Stimulated activated CD4-positive, alpha-beta T cell treated with anti-CD3 and anti-CD28 coated beads, TNF-alpha, amount 100 ng/mL, for 24 hours (primary cell): ENCODE data around the gene DDX51.

Source experiments
- DNase-seq, 3 experiments: peaks; one replicate each; pipeline ENCODE4 v3.0.0-alpha.2; 2020; ENCODE audit warnings: low read depth in 3 of 3

Gene DDX51

GRCh38 chr12:132144115-132144809, at the start of gene DDX51, which contains the start of gene NOC4L:
Gene DDX51, minus strand, starts transcription at chr12:132144319. Its CDS starts 23 bp downstream, at chr12:132144296.
Gene NOC4L, plus strand, starts transcription at chr12:132144457. Its CDS starts 32 bp downstream, at chr12:132144489.
- peak; percentile 93 to 95 (median 94) for DNase-seq

- DNase-seq: no peak
Observed at GRCh38 chr12:132191715-132192553, 47.8 kb upstream of the DDX51 start.

GRCh38 chr12:132190834-132191500, 46.8 kb upstream of the DDX51 start:
- no peak for DNase-seq

- no peak for DNase-seq
Observed at GRCh38 chr12:132190012-132190755, 46.1 kb upstream of the DDX51 start.

GRCh38 chr12:132189378-132190011, 45.4 kb upstream of the DDX51 start:
- DNase-seq: peak; percentile 86 to 94 (median 92)

- no peak for DNase-seq
Observed at GRCh38 chr12:132188916-132189325, 44.8 kb upstream of the DDX51 start.

- DNase-seq: no peak
Observed at GRCh38 chr12:132188451-132188901, 44.4 kb upstream of the DDX51 start.

- no peak for DNase-seq
Observed at GRCh38 chr12:132187646-132188450, 43.7 kb upstream of the DDX51 start.

- no peak for DNase-seq
Observed at GRCh38 chr12:132186857-132187620, 42.9 kb upstream of the DDX51 start.

GRCh38 chr12:132186208-132186856, 42.2 kb upstream of the DDX51 start:
- no peak for DNase-seq

- DNase-seq: no peak
Observed at GRCh38 chr12:132185705-132186104, 41.6 kb upstream of the DDX51 start.

- DNase-seq: no peak
Observed at GRCh38 chr12:132182711-132183365, 38.7 kb upstream of the DDX51 start.

- DNase-seq: no peak
Observed at GRCh38 chr12:132182206-132182710, 38.1 kb upstream of the DDX51 start.

GRCh38 chr12:132181570-132182200, 37.6 kb upstream of the DDX51 start:
- DNase-seq: no peak

GRCh38 chr12:132180648-132181546, 36.8 kb upstream of the DDX51 start:
- no peak for DNase-seq
